IPS-18c (cell line): ENCODE measurements around the gene PVR.
"Not testable (repeated sequence)": the region's sequence is repeated elsewhere in the genome, so short reads cannot be mapped to it uniquely, and the experiment has no call there.

Experiments
- H3K4me3 ChIP-seq: 2 replicates; pipeline ENCODE4 v1.7.0; 2013; ENCODE audit warnings: low read depth, mild to moderate bottlenecking, low read length, moderate library complexity; ENCODE audit not compliant: insufficient read depth
- H3K9me3 ChIP-seq: one replicate; pipeline ENCODE4 v1.6.1; 2013; ENCODE audit warnings: mild to moderate bottlenecking, low read length, moderate library complexity; ENCODE audit not compliant: control insufficient read depth, insufficient read depth

Gene PVR

DNA sequence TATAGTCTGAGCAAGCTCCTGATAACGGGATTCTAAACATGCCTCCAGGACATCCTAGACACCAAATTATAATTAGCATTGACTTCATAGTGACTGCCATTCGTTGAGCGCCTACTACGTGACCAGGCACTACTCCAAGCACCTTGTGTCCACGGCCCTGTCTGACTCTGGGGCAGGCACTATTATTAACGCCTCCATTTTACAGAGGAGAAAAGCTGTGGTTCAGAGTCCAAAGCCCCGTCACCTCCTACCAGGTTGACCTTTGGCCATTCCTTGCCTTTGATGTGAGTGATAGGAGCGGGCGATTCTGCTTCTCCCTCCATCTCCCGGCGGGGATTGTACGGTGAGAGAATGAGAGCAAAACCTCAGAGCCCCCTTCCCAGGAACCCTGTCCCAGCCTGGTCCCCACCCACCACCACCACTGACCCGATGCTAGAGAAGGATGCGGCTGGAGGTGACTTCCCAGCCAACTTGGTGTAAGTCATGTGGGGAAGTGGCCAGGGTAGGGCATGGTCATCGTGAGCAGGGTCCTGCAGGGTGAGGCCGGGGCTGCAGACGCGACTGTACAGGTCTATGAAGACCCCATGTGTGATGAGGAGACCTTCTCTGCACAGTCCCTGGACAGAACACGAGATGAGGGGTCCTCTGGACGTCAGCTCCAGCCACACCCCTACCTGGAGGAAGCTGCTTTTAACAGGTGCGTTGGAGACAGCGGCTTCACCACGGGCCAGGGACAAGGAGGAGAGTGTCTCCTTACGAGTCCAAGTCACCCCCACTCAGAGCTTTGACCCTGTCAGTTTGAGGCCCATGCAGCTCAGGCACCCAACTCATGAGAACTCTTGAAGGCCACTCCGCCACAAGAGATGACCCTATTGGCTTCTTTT, 30.2 kb upstream of the PVR start, which contains the start of gene IGSF23:
Gene IGSF23 (plus strand): TSS at position 269 of the 884 bp plus-strand sequence. CDS start 83 bp downstream, at position 352.
- no peaks in the 10 kb centered on the region for H3K9me3 ChIP-seq
- H3K4me3 ChIP-seq = no peak within 1 kb of the TSS

DNA sequence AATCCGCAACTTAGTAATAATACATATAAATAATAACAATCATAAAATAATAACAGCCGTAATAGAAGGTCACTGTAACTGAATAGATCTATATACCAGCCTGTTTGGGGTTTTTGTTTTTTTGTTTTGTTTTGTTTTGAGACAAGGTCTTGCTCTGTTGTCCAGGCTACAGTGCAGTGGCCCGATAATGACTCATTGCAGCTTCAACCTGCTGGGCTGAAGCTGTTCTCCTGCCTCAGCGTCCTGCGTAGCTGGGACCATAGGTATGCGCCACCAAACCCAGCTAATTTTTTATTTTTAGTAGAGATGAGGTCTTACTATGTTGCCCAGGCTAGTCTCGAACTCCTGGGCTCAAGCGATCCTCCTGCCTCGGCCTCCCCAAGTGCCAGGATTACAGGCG, 29.4 kb upstream of the PVR start:
- H3K4me3 ChIP-seq = no peak overlapping the region
- no peaks in the 10 kb centered on the region for H3K9me3 ChIP-seq

DNA sequence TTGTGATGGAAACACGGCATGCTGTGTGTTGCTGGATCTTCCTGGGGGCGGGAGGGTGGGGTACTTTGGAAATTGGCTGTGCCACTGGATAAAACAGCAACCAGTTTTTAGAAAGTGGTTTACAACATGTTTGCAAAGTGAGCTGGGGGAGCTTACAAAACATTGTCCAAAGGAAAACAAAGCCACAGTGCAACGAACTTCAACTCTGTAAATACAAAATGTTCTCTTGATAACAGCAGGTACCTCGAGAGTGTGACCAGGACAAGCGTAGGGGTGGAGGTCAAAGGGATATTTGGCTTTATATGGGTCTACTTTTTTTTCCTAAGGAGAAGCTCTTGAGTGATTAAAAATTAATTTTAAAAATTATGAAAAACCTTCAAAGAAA, 27.9 kb upstream of the PVR start:
- no peak overlapping the region for H3K4me3 ChIP-seq
- H3K9me3 ChIP-seq = no peaks in the 10 kb centered on the region

DNA sequence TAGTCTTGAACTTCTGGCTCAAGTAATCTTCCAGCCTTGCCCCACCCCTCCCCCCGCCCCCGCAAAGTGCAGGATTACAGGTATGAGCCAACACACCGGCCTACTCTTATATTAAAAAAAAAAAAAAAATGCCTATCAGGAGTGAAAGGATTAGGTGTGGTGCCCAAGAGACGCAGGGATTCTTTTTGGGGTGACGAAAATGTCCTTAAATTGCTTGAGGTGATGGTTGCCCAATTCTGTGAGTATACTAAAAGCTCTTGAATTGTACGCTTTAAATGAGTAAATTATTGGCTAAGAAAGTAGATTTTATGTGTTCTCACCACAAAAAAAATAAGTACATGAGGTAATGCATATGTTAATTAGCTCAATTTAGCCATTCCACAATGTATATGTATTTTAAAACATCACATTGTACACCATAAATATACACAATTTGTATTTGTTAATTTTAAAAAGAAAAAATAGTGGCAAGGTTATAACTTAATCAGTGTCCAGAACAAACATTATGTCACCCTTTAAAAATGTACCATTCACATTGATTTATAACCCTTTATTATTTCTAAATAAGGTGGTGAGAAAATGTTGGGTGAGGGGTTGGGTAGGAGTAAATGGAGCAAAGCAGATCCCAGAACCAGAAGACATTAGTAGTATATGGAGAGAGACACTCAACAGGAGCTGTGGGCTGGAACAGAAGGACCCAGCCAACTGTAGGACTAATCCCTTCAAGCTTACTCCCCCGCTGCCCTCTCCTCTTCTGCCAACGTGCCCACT, 26.4 kb upstream of the PVR start:
- no peak overlapping the region for H3K4me3 ChIP-seq
- H3K9me3 ChIP-seq = no peaks in the 10 kb centered on the region

DNA sequence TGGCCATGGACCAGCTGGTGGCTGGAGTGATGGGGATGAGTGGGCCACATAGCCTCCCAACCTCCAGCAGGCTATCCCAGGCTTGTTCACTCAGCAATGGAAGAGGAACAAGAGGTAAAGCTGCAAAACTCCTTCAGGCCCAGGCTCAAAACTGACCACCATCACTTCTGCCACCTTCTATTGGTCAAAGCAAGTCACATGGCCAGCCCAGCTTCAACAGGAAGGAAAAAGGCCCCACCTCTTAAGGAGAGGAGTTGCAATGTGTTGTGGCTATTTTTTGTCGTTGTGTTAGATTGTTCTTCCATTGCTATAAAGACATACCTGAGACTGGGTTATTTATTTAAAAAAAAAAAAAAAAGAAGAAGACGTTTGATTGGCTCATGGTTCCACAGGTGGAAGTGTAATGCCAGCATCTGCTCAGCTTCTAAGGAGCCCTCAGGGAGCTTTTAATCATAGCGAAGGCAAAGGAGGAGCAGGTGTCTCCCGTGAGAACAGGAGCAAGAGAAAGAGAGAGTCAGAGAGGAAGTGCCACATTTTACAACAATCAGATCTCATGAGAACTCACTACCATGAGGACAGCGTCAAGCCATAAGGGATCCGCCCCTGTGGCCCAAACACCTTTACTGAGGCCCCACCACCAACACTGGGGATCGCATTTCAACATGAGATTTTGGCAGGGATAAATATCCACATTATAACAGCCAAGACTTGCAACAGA, 24.9 kb upstream of the PVR start:
- H3K9me3 ChIP-seq = no peaks in the 10 kb centered on the region
- H3K4me3 ChIP-seq = no peak overlapping the region

DNA sequence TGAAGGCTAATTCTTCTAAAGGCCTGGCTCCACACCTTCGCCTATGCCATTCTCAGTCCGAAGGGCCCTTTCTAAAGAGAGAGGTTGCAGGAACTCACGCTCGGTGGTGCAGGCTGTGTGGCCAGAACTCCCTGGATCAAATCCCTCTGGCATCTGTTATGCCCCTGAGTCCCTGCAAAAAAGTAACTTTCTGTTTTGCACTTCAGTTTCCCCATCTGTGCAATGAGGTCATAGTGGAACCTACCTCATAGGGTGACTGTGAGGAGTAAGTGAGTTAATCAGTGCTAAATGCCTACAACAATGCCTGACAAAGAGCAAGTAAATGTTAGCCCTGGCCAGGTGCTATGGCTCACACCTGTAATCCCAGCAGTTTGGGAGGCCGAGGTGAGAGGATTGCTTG, 23.0 kb upstream of the PVR start:
- no peaks in the 10 kb centered on the region for H3K9me3 ChIP-seq

DNA sequence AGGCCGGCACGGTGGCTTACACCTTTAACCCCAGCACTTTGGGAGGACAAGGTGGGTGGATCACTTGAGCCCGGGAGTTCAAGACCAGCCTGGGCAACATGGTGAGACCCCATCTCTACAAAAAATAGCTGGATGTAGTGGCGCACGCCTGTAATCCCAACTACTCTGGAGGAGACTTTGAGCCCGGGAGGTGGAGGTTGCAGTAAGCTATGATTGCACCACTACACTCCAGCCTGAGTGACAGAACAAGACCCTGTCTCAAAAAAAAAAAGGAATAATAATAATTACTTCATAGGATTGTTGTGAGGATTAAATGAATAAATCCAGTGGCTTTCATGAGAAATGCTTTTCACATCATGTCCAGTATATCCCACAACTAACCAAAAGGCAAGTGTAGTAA, 22.3 kb upstream of the PVR start:
- no peaks in the 10 kb centered on the region for H3K9me3 ChIP-seq
- no peak overlapping the region for H3K4me3 ChIP-seq

More for the DNA sequence above, 23.0 kb upstream of the PVR start:
- no peak overlapping the region for H3K4me3 ChIP-seq

DNA sequence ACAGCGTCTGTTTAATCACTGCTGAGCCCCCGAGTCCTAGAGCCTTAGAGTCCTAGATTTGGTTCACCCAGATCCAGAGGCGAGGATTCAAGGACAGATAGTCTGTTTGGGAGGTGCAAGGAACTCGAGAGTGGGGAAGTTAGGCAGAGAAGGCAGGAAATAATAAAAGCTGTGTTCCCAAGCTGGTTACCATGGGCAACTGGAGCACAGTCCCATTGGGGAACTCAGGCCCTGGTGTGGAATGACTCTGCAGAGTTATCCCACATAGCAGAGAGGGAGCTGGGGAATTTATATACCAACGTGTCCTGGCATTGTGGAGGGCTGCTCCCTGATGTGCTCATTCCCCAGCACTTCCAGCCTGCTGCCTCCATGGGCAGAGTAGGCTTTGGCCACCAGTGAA, 20.6 kb upstream of the PVR start:
- Histone ChIP-seq H3K4me3 (no peak overlapping the region), H3K9me3 (no peaks in the 10 kb centered on the region)

DNA sequence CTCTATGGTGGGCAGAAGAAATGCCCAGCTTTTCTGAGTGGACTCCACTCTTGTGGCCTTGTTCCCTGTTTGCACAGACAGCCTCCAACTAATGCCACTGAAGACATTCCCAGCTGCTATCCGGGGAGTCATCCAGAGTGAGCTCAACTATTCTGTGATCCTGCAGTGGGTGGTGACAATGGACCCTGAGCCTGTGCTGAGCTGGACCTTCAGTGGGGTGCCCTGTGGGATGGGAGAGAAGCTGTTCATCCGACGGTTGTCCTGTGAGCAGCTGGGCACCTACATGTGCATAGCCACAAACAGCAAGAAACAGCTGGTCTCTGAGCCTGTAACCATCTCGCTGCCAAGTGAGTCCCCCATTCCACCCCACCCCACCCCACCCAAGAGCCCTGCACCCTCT, 20.1 kb upstream of the PVR start:
- H3K9me3 ChIP-seq = no peaks in the 10 kb centered on the region
- H3K4me3 ChIP-seq = no peak overlapping the region

DNA sequence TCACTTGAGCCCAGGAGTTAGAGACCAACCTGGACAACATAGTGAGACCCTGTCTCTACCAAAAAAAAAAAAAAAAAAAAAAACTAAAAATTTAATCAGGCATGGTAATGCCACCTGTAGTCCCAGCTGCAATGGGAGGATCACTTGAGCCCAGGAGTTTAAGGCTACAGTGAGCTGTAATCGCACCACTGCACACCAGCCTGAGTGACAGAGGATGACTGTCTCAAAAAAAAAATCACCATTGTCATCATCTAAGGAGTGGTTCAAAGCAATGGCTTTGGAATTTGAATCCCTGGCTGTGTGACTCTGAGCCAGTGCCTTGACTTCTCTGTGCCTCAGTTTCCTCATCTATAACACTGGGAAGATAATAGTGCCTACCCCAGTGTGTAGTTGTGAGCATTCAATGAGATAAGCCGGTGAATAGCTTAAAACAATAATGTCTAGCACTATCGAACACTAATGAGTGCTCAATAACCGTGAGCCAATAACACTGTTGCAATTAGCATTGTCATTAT, 18.8 kb upstream of the PVR start:
- no peaks in the 10 kb centered on the region for H3K9me3 ChIP-seq
- no peak overlapping the region for H3K4me3 ChIP-seq

DNA sequence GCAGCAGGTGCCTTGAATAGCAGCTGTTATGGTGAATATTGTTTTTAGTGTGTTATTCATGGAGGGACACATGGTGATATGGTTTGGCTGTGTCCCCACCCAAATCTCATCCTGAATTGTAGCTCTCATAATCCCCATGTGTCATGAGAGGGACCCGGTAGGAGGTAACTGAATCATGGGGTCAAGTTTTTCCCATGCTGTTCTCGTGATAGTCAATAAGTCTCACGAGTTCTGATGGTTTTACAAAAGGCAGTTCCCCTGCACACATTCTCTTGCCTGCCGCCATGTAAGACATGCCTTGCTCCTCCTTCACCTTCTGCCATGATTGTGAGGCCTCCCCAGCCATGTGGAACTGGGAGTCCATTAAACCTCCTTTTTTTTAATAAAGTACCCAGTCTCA, 18.1 kb upstream of the PVR start:
- not testable (repeated sequence) for H3K4me3 ChIP-seq, H3K9me3 ChIP-seq

DNA sequence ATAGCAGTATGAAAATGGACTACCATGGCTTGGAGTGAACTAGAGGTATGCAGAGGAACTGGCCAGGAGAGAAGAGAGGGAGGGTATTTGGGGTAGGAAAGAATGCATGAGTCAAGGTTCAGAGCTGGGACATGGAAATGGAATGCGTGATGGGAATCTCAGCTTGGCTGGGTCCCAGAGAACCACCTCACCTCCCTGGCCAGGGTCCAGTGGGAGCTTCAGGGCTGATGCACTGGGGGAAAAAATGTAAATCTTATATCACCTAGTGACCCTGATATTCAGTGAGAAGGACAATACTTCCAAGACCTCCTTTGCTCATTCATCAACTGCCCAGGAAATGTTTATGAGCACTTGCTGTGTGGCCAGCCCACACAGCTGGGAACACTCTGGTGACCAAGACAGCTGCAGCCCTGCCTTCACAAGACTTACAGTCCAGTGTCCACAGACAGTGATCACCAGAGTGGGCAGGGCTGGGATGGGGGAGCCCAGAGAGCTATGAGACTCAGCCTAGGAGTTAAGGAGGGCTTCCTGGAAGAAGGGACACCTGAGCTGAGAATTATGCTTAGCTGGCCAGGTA, 17.6 kb upstream of the PVR start:
- Histone ChIP-seq H3K9me3 (no peaks in the 10 kb centered on the region), H3K4me3 (no peak overlapping the region)

DNA sequence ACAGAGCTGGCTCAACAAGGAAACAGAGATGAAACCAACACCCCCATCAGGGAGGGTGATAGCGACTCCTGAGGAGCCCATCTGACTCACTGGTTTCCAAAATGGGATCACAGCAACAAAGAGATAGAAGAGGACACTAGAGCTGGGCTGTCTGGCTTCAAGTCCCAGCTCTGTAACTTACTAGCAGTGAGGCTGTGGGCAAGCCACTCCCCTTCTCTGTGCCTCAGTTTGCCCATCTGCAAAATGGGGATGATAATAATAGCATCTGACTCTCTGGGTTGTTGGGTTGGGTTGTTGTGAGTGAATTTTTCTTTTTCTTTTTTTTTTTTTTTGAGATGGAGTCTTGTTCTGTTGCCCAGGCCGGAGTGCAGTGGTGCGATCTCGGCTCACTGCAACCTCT, 16.1 kb upstream of the PVR start:
- Histone ChIP-seq H3K9me3 (no peaks in the 10 kb centered on the region), H3K4me3 (no peak overlapping the region)

DNA sequence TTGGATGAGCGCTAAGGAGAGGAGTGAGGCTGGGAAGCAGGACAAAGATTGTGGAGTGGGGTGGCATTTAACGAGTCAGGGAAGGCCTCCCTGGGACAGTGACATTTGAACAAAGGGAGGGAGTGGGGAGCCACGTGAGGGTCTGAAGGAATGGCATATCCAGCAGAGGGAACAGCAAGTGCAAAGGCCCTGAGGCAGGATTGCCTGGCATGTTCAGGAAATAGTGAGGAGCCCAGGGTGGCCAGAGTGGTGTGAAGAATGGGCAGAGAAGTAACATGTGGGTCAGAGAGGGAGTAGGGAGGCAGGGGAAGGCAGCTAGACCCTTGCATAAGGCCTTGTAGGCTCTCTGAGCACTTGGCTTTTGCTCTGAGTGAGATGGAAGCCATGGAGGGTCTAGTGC, 14.9 kb upstream of the PVR start:
- no peaks in the 10 kb centered on the region for H3K9me3 ChIP-seq
- H3K4me3 ChIP-seq = no peak overlapping the region

DNA sequence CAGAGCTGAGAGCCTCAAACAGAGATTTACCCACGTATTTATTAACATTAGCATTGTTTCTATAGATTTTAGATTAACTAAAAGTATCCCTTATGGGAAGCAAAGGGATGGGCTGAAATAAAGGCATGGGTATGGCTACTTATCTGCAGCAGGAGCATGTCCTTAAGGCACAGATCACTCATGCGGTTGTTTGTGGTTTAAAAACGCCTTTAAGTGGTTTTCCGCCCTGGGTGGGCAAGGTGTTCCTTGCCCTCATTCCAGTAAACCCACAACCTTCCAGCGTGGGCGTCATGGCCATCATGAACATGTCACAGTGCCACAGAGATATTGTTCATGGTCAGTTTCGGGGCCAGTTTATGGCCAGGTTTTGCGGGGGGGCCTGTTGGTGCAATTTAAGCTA, 12.1 kb upstream of the PVR start:
- H3K4me3 ChIP-seq, H3K9me3 ChIP-seq: not testable (repeated sequence)

DNA sequence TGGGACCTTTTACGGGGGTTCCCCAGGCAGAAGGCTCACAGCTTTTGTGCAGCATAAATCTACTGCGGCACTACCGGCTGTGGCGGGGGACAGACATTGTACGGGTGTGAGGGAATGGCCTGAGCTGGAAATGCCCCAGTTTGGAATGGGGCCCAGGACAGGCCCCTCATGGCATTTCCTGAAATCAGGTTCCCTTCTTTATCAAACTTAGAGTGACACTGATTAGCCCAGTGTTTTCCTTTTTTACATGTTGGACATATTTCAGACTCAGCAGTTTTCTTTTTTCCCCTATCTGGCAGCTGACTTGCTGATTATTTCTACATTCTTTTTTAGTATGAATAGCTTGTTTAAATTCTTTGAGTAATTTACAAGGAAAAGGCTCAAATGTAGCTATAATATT, 9.7 kb upstream of the PVR start:
- not testable (repeated sequence) for H3K4me3 ChIP-seq, H3K9me3 ChIP-seq

DNA sequence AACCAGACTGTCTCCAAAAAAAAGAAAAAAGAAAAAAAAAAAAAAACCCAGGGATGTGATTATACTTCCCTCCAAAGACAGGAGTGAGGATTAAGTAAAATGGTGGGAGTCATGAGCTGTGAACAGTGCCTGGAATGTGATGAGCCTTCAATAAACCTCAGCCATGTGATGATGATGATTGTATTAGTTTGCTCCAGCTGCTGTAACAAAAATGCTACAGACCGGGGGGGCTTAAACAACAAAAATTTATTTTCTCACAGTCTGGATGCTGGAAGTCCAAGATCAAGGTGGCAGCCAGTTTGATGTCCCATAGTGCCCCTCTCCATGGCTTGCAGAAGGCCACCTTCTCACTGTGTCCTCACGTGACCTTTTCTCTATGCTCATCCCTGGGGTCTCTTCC, 8.9 kb upstream of the PVR start:
- Histone ChIP-seq H3K4me3 (no peak overlapping the region), H3K9me3 (no peaks in the 10 kb centered on the region)
